Thymus (tissue), 11 donors: ENCODE measurements around the gene ATXN1. TPM values are rescaled to one million over a fixed set of nuclear protein-coding genes. Genes with fewer than 3 reads are reported as not detected.
A peak's percentile ranks its signal among the peaks of the same experiment; 100 is the strongest.

Experiments used
- DNase-seq, 9 donors: peaks; one replicate each; pipeline ENCODE4 v3.0.0-alpha.2; 2013; ENCODE audit warnings: low spot score in 9 of 9, low read depth in 6 of 9, missing footprints in 1 of 9
- H3K27ac ChIP-seq, 2 donors: one replicate each; pipeline ENCODE4 v1.5.1; 2013; ENCODE audit warnings: control low read depth in 1 of 2, low read depth in 1 of 2, low read length in 1 of 2, mild to moderate bottlenecking in 1 of 2, moderate library complexity in 1 of 2
- H3K27me3 ChIP-seq, 2 donors: one replicate each; pipeline ENCODE4 v1.5.1; 2013; ENCODE audit warnings: low read length in 1 of 2; ENCODE audit not compliant: control insufficient read depth in 2 of 2, insufficient read depth in 1 of 2
- H3K36me3 ChIP-seq, 2 donors: one replicate each; pipeline ENCODE4 v1.5.1; 2013; ENCODE audit warnings: low read length in 1 of 2, mild to moderate bottlenecking in 1 of 2, moderate library complexity in 1 of 2; ENCODE audit not compliant: control insufficient read depth in 2 of 2, insufficient read depth in 2 of 2
- H3K4me1 ChIP-seq, 2 donors: one replicate each; pipeline ENCODE4 v1.5.1; 2013; ENCODE audit warnings: low read length in 2 of 2; ENCODE audit not compliant: control insufficient read depth in 2 of 2, insufficient read depth in 2 of 2
- H3K4me3 ChIP-seq, 2 donors: one replicate each; pipeline ENCODE4 v1.5.1; 2013; ENCODE audit warnings: low read length in 2 of 2, control low read depth in 1 of 2, mild to moderate bottlenecking in 1 of 2
- H3K9me3 ChIP-seq, 2 donors: one replicate each; pipeline ENCODE4 v1.5.1; 2013; ENCODE audit warnings: low read length in 1 of 2, mild to moderate bottlenecking in 1 of 2; ENCODE audit not compliant: control insufficient read depth in 2 of 2, insufficient read depth in 1 of 2
- WGBS: extraction: QIAGEN DNeasy Blood & Tissue Kit; methylation state at CpG from one replicate; pipeline ENCODE4 v1.1.7; 2013; 5-methylcytosine and 5-hydroxymethylcytosine counted together
- polyA plus RNA-seq: library from polyadenylated mRNA; stranded (reverse); fragments of 200-250 nt; gene quantifications from one replicate; pipeline ENCODE4 v1.2.3, GENCODE V29; 2013
- total RNA-seq: library from RNA; stranded (reverse); fragments of 120-200 nt; gene quantifications from one replicate; pipeline ENCODE4 v1.2.4, GENCODE V29; 2013
- donor health status: healthy.

The ATXN1 gene
- total and polyA plus RNA-seq, 2 donors = 6.8 to 7.1 TPM

DNA sequence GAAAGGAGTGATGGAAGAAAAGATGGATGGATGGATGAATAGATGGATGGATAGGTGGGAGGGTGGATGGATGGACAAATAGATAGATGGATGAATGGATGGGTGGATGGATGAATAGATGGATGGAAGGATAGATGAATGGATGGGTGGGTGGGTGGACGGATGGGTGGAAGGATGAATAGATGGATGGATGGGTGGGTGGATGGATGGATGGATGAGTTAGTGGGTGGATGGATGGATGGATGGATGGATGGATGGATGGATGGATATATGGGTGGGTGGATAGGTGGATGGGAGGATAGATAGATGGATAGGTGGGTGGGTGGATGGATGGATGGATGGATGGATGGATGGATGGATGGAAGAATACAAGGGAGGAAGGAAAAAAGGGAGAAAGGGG lies 82.2 kb downstream of the ATXN1 start:
- Histone ChIP-seq H3K27me3 (no peaks in the 10 kb centered on the region), H3K4me1 (no peaks in the 10 kb centered on the region), H3K9me3 (no peaks in the 10 kb centered on the region), H3K4me3 (no peak overlapping the region), H3K36me3 (no peaks in the 10 kb centered on the region), H3K27ac (no peak overlapping the region)
- WGBS = 98% methylated on average over 1 of the region's 1 CpG
- no peak for DNase-seq

DNA sequence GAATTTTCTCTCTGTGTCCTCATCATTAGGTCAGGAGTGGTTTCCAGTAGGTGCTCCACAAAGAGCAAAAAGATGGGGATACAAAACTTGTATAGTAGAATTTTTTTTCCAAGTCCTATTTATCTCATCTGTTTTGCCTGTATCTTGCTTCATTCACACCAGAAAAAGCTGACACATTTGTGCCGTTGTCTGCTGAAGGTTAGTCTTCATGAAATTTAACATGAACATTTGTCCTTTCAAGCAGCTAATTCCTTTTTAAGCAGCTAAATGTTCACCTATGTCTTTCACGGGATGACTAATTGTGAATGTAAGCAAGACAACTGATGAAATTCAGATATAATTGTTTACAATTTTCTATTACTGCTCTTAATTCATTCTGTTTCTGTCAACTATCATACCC lies 83.8 kb downstream of the ATXN1 start:
- no peaks in the 10 kb centered on the region for H3K36me3 ChIP-seq
- H3K4me1 ChIP-seq = no peaks in the 10 kb centered on the region
- no peak overlapping the region for H3K4me3 ChIP-seq
- 96% methylated on average over 2 of the region's 2 CpGs for WGBS
- H3K27me3 ChIP-seq = no peaks in the 10 kb centered on the region
- DNase-seq = no peak
- no peak overlapping the region for H3K27ac ChIP-seq
- H3K9me3 ChIP-seq = no peaks in the 10 kb centered on the region

DNA sequence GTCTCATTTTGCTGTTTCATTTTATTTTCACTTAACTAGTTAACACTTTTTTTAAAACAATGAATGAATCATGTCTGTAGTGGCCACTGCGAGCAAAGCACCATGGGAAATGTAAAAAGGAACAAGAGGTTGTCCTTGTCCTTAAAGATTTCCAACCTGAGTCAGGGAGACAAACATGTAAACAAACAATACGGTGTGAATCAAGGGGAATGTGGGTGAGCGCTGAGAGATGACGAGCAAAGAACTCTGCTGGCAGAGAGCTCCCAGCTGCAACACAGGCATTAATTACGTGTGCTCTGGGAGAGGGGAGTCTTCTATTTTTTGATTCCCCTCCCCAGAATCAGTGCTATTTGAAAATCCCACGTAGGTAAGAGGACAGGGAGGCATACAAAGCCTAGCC lies 84.3 kb downstream of the ATXN1 start:
- no peak overlapping the region for H3K4me3 ChIP-seq
- no peak overlapping the region for H3K27ac ChIP-seq
- no peaks in the 10 kb centered on the region for H3K4me1 ChIP-seq
- 86% methylated on average over 6 of the region's 6 CpGs for WGBS
- H3K36me3 ChIP-seq = no peaks in the 10 kb centered on the region
- DNase-seq = no peak
- no peaks in the 10 kb centered on the region for H3K27me3 ChIP-seq
- no peaks in the 10 kb centered on the region for H3K9me3 ChIP-seq

DNA sequence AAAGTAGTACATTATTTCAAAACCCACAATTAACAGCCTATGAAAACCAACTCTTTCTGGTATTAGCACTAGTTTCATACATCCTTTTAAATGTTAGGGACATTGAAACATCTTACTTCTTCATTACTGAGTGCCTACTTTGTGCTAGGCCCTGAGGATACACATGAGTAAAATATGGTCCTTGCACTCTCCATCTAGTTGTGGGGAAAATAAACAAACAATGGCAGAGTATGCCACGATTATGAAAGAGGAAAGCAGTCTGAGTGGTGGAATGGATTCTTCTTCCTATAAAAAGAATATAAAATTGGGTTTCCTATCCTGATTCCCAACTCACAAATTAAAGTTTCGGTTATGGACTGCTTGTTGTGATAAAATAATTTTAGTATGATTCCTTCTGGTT lies 84.9 kb downstream of the ATXN1 start:
- WGBS = 95% methylated on average over 2 of the region's 2 CpGs
- no peak overlapping the region for H3K27ac ChIP-seq
- H3K9me3 ChIP-seq = no peaks in the 10 kb centered on the region
- H3K36me3 ChIP-seq = no peaks in the 10 kb centered on the region
- no peak for DNase-seq
- H3K27me3 ChIP-seq = no peaks in the 10 kb centered on the region
- H3K4me1 ChIP-seq = no peaks in the 10 kb centered on the region
- no peak overlapping the region for H3K4me3 ChIP-seq

DNA sequence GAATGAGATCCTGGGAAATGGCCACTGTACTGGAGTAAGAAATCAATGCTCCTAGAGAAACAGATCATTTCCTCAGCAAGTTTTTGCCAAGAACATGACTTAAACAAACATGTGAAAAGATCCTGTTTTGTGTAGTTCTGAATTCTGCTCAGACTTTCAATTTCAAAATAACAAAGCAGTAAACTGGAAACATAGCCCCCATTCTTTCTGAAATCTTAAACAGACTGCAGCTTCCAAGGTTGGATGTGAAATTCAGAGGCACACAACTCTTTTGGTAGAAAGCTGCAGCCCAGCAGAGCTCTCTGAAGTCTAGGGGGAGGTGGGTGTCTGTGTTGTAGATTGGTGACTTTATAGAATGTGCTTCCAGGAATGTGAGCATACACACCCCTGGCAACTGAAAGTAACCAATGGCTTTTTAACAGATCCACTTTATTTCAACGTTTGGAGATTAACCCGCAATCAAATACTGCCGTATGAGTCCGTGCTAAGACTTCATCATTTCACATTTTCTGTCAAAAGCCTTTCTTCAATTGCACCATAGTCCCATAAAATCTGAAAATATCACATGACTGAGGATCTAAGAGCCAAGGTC lies 86.4 kb downstream of the ATXN1 start:
- Histone ChIP-seq H3K9me3 (no peaks in the 10 kb centered on the region), H3K4me3 (no peak overlapping the region), H3K36me3 (no peaks in the 10 kb centered on the region), H3K27me3 (no peaks in the 10 kb centered on the region), H3K4me1 (peaks cover 0 to 2% of the 10 kb centered on the region in 2 donors), H3K27ac (peak overlapping the region in 1 of 2 donors; percentile 21)
- no peak for DNase-seq
- 97% methylated on average over 4 of the region's 4 CpGs for WGBS

DNA sequence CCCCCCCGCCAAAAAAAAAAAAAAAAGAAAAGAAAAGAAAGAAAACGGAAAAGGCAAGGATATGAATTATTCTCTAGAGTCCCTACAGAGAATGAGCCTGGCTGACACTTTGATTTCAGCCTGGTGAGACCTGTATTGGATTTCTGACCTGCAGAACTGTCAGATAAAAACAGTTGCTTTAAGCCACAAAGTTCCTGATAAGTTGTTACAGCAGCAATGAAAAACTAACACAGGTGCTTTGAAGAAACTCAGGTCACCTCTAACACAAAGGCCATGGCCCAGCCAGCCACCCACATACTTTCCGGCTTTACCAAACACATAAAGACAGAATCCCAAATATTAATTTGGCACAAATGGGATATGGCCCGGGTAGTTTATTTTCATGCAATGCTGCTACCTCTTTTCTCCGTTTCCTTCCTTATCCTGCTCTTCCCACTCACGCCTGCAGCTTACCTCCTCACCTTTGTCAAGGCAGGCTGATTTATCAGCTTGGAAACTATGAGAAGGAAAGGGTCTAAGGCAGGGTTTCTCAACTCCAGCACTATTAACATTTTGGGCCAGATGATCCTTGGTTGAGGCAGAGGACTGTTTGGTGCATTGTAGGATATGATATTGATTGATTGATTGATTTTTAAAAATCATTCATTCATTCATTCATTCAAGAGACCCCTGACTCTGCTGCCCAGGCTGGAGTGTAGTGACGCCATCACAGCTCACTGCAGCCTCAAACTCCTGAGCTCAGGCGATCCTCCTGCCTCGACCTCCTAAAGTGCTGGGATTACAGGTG lies 88.1 kb downstream of the ATXN1 start:
- Histone ChIP-seq H3K27me3 (no peaks in the 10 kb centered on the region), H3K36me3 (no peaks in the 10 kb centered on the region), H3K9me3 (no peaks in the 10 kb centered on the region), H3K4me1 (peaks cover 4 to 6% of the 10 kb centered on the region in 2 donors), H3K27ac (no peak overlapping the region), H3K4me3 (no peak overlapping the region)
- 97% methylated on average over 9 of the region's 9 CpGs for WGBS
- DNase-seq = no peak

DNA sequence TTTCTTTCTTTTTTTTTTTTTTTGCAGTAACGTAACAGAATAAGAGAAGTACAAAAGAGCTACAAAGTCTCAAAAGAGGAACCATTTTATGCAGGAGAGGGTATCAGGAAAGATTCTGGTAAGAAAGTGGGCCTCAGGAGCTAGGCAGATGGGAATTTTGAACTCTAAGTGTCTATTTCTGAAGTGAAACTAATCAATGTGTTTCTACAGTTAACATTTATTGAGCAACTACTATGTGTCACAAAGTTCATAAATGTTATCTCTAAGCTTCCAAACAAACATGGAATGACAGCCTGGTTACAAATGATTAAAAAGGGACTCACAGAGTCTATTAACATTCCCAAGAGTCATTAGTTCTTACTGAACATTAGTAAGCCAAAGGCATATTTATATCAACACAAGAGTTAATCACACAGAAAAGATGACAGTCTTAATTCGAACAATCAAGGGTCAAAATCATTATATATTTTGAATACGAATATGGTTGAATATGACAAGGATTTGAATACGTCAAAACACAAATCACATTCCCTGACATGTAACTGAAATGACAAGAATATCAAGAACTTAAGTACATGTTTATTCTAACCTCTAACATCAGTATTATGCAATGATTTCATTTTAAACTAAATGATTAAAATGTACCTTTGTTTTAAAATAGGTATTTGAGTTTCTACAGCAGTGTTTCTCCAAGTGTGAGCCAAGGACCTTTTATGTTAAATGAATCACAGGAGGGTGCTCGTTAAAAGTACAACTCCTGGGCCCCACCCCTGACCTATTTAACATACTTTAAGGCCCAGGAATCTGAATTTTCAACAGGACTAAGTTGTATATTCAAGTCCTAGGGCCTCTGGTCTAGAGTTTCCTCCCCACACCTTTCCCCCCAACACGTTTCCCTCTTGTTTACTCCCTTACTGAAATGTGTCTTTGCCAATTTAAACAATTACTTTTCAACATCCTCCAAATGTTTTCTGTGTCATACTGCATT lies 89.7 kb downstream of the ATXN1 start:
- Histone ChIP-seq H3K36me3 (no peaks in the 10 kb centered on the region), H3K27ac (no peak overlapping the region), H3K4me3 (no peak overlapping the region), H3K27me3 (no peaks in the 10 kb centered on the region), H3K4me1 (peaks cover 4 to 6% of the 10 kb centered on the region in 2 donors), H3K9me3 (no peaks in the 10 kb centered on the region)
- 91% methylated on average over 6 of the region's 6 CpGs for WGBS
- no peak for DNase-seq

DNA sequence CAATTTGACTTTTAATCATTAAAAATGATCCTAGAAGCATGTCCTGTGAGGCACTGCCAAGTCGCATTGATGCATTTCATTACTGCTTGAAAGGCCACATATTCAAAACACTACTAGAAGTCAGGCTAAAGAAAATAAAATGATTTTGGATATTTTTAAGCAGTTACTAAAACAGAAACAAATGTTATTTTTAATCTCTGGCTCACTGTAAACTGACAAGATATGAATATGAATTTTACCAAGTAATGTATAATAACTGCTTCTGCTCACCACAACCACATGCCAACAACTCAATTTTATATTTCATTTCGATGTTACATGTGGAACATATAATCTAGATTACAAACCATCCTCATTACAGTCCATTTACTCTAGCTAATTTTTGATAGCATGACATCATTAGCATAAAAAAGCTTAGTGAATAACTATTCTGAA lies 90.6 kb downstream of the ATXN1 start:
- 91% methylated on average over 2 of the region's 2 CpGs for WGBS
- no peaks in the 10 kb centered on the region for H3K9me3 ChIP-seq
- H3K36me3 ChIP-seq = no peaks in the 10 kb centered on the region
- H3K27ac ChIP-seq = no peak overlapping the region
- no peaks in the 10 kb centered on the region for H3K27me3 ChIP-seq
- H3K4me3 ChIP-seq = no peak overlapping the region
- DNase-seq = no peak
- peaks cover 4 to 6% of the 10 kb centered on the region in 2 donors for H3K4me1 ChIP-seq

DNA sequence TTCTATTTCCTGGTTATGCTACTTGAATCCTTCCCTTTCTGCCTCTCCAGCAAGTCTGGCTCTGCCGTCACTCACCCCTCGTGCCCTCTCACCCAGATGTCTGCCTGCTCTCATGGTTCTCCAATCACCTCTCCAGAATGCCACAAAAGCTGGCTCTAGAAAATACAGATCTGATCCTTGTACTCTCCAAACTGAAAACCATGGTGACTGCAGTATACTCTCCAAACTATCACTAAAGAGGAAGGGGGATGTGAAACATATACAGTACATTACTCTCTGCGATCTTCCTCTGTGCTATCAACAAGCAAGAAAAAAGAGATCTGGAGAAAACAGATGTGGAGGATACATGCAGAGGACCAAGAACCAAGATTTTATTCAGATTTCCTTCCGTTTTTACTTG lies 91.1 kb downstream of the ATXN1 start:
- H3K27me3 ChIP-seq = no peaks in the 10 kb centered on the region
- H3K36me3 ChIP-seq = no peaks in the 10 kb centered on the region
- DNase-seq = no peak
- H3K9me3 ChIP-seq = no peaks in the 10 kb centered on the region
- H3K4me3 ChIP-seq = no peak overlapping the region
- WGBS = 82% methylated on average over 4 of the region's 4 CpGs
- H3K4me1 ChIP-seq = peaks cover 4 to 6% of the 10 kb centered on the region in 2 donors
- peak overlapping the region in 1 of 2 donors; percentile 27 for H3K27ac ChIP-seq
